Stimulated activated CD8-positive, alpha-beta memory T cell treated with anti-CD3 and anti-CD28 coated beads, Interleukin-12 subunit alpha, Interleukin-12 subunit beta, amount 100 ng/mL, for 24 hours (primary cell): ENCODE results near the gene SLC5A4.
A peak's percentile ranks its signal among the peaks of the same experiment; 100 is the strongest.
"Not testable (repeated sequence)": the region's sequence is repeated elsewhere in the genome, so short reads cannot be mapped to it uniquely, and the experiment has no call there.

ENCODE experiments used
- DNase-seq: peaks from one replicate; pipeline ENCODE4 v3.0.0-alpha.2; 2020; ENCODE audit errors: extremely low read depth

Gene SLC5A4

DNA sequence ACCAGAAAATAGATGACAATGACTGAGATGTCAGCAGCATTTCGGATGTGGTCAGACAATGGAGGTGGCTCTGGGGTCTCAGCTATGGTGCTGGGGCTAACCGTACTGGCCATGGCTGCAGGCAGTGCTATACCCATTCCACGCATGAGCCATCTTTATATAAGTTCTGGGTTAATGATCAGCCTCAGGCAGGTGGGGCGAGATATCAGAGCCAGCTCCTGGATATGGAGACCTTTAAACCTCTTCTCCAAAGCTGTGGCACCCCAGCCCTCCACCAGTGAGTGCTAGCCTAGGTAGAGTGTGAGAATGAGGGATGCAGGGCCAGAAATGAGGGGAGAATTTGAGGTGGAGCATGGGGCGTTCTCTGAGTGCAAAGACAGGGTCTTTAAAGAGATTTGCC lies at the start of gene SLC5A4:
SLC5A4 (minus strand) TSS at position 131 of the 400 bp plus-strand sequence; CDS start at position 113, 18 bp downstream.
- no peak for DNase-seq

DNA sequence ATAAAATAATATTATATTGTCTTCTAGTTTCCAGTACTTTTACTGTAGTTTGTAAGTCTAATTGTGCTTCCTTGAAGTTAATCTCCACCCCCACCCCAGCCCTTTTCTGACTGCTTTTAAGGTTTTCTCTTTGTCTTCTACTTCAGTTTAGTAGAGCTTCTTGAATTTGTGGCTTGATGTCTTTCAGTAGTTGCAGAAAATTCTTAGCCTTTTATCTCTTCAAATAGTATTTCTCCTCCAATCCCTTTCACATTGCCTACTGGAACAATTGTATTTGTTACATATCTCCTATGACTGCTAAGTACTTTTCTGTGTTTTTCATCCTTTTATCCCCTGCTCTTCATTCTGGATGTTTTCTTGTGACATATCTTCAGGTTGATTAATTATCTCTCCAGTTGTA lies 38.8 kb upstream of the SLC5A4 start:
- not testable (repeated sequence) for DNase-seq

DNA sequence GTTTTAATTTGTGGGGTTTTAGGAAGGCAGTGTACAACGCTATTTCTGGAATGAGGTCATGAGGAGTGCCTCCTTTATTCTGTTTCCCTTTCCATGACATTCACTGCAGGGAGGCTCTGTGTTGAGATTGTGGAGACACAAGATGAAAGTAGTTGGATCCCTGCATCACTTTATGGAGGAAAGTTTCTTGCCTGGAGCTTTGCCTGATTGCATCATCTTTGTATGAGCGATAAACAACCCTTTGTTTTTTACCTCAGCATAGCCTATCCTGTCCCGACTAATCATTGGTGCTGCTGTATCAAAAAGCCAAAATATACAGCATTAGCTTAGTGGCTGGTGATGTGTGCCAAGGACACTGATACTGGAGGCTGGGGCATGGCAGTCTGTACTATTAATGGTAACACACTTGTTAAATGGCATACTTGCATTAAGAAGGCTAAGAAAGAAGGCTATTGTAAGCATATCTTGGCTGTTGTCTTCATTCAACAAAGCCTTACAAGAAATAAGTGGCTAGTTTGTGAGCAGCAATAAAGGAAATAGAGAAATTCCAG lies 31.2 kb upstream of the SLC5A4 start:
- no peak for DNase-seq

DNA sequence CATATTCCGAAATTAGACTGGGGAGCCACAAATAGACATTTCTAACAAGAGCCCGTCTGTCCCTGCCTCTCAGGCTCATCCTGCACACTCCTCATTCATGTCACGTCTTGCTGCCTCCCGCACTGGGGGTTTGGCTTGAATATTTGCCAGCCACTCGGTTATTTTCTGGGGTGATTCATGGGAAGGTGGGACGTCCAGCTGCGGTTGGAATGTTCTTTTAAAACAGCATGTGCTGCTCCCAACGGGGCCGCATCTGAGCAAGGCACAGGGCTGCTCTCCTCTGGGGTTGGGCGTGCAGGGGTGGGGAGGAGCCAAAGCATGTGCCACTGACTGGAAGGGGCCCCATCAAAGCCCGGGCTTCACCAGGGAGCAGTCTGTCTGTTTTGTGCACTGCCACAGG lies 25.9 kb upstream of the SLC5A4 start:
- DNase-seq = no peak

DNA sequence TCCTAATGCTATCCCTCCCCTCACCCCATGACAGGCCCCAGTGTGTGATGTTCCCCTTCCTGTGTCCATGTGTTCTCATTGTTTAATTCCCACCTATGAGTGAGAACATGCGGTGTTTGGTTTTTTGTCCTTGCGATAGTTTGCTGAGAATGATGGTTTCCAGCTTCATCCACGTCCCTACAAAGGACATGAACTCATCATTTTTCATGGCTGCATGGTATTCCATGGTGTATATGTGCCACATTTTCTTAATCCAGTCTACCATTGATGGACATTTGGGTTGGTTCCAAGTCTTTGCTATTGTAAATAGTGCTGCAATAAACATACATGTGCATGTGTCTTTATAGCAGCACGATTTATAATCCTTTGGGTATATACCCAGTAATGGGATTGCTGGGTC lies 20.2 kb upstream of the SLC5A4 start:
- not testable (repeated sequence) for DNase-seq

DNA sequence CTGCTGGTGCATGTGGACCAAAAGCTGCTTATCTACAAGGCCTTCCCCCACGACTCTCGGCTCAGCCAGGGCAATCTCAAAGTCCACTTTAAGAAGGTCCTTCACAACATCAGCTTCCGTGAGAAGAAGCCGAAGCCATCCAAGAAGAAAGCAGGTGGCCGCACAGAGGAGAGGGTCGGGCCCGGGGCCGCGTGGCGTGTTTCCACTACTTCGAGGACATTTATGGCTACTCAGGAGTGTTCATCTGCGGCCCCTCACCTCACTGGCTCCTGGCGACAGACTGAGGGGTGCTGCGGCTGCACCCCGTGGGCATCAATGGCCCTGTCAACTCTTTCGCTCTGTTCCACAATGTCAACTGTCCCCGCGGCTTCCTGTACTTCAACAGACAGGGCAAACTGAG lies 16.2 kb upstream of the SLC5A4 start:
- no peak for DNase-seq

DNA sequence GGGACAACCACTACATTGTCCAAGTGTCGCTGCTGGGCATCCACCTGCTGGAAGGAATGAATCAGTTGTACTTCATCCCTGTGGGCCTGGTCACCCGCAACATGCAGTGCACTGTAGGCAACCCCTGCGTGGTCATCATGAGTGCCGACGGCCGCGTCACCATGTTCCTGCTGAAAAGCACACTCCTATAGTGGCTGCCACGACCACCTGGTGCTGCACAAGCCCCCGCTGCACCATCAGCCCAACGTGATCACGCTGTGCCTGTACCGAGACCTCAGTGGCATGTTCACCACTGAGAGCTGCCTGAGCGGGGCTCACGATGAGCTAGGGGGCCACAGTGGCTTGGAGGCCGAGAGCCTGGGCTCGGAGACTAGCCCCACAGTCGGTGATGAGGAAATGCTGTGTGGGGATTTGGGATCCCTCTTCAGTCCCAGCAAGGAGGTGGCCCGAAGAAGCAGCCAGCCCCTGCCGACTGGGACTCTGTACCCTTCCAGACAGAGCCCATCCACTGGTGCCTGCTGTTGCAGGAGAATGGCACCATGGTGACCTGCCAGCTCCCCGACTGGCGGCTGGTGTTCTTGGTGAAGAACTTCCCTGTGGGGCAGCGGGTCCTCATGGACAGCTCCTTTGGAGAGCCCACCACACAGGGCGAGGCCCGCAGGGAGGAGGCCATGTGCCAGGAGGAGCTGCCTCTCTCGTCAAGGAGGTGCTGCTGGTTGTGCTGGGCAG lies 15.7 kb upstream of the SLC5A4 start:
- DNase-seq = no peak

DNA sequence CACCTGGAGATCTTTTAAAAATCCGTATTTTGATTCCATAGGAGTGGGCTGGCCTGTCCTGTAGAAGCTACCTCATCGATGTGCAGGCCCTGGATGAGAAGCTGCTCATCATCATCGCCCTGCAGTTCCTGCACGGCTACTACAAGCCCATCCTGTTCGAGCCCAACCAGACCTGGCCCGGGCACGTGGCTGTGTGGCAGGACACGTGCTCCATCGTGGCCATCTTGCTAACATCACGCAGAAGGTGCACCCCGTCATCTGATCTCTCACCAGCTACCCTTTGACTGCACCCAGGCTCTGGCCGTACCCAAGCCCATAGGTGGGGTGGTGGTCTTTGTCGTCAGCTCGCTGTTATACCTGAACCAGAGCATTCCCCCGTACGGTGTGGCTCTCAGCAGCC lies 14.2 kb upstream of the SLC5A4 start:
- no peak for DNase-seq

DNA sequence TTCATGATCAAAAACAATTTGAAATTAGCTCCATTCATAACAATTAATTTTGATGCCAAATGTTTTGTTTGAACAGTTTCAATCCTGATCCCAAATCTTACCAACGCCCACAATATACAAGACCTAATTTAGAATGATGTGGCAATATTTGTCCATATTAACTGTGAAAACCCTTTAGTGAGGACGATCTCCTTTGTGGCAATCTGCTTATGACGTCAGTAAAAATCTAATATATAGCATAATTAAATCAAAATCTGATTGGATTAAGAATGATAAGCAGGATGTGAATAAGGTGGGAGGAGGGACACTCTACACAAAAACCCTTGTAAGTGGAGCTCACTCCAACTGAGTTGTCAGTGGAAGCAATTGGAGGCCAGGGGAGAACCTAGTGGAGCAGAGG lies 11.9 kb upstream of the SLC5A4 start:
- no peak for DNase-seq

DNA sequence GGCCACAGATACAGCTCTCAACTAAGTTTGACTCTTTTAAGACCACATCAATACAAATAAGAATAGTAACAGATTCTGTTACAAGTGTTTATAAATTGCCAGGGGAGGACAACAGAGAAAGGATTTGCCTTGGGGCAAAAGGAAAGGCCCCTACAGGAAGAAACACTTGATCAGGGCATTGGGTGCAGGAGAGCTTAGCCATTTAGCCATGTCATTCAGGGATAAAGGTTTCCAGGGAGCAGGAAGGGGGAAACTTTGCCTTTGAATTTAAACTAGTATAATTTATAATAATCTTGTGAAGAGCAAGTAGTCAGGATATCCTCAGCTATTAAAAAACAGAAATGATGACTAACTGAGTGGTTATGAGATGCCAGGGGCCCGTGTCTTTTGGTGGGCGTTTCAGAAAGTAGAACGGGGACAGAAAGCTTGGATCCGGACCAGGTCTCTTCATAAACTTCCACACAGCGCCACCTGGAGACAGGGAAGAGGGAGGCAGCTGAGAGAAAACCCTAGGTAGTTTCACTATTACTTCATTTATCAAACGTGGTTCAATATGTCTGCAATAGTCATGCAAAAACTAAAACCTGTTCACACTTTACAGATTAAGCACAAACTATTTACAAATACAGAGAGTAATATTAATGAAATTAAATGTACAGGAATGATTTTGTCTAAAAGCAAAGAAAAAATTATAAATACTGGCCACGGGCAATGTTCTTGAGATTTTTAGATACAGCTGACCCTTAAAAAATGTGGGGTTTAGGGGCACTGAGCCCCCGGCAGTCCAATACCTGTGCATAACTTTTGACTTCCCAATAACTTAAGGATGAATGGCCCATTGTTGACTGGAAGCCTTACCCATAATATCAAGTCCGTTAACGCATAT lies 11.0 kb upstream of the SLC5A4 start:
- DNase-seq = peak; percentile 27

DNA sequence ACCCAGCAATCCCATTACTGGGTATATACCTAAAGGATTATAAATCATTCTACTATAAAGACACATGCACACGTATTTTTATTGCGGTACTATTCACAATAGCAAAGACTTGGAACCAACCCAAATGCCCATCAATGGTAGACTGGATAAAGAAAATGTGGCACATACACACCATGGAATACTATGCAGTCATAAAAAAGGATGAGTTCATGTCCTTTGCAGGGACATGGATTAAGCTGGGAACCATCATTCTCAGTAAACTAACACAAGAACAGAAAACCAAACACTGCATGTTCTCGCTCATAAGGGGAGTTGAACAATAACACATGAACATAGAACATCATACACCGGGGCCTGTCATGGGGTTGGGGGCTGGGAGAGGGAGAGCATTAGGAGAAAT lies 8.5 kb upstream of the SLC5A4 start:
- DNase-seq = not testable (repeated sequence)

DNA sequence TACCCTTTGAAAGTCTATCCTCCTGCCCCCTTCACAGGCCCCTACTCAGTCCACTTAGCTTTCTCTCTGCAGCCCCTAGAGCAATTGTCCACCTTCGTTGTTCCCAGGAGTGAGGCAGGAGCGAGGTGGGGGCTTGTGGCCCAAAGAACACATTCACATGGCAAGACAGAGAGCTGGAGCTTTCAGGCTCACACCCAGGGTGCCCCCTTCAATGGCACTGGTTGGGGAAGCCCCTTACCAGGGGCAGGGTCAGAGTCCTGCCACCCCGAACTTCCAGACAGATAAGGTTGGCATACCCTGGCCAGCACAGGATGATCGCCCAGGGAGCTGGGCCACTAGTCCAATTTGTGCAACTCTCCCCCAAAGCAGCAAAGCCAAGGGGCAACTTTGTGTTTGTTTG lies 6.2 kb upstream of the SLC5A4 start:
- DNase-seq = no peak

DNA sequence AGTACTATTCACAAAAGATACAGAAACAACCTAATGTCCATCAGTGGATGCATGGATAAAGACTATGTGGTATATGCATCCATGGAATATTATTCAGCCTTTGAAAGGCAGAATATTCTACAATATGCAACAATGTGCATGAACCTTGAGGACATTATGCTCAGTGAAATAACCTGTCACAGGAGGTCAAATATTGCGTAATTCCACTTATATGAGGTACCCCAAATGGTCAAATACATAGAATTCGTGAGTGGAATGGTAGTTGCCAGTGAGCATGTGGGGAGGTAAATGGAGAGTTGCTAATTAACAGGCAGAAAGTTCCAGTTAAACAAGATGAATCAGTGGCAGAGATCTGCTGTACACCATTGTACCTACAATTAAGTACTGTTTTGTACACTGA lies 3.6 kb upstream of the SLC5A4 start:
- no peak for DNase-seq

DNA sequence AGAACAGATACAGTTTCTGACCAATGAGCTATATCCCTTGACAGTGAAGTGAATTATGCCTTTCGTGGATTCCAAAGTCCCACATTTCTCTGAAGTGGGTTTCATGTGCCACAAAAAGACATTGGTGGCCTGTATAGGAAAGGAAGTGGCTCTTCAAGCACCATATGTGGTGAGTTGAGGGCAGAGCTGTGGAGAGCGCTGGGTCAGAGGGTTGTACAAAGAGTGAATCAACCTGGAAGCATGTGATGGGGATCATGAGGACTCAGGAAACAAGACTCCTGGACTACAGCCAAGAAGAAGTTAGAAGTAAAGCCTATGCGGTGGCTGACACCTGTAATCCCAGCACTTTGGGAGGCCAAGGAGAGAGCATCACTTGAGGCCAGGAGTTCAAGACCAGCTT lies 579 bp upstream of the SLC5A4 start:
- no peak for DNase-seq

DNA sequence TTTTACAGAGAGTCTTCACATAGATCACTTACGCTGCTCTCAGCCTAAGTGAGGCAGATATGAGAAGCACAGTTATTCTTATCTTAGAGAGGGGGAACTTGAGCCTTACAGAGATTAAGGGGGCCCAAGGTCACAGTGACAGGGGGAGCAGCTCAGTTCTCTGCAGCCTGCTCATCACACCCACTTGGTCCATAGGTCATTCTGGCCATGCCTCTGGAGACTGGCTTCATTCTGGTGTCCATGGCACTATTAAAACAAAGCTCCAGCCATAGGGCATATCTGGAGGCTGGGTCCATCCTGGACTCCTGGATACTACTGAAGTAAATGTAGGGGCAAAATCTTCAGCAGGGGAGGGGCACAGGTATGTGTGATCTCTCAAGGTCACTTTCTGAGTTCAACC lies 5.9 kb downstream of the SLC5A4 start:
- DNase-seq = no peak

DNA sequence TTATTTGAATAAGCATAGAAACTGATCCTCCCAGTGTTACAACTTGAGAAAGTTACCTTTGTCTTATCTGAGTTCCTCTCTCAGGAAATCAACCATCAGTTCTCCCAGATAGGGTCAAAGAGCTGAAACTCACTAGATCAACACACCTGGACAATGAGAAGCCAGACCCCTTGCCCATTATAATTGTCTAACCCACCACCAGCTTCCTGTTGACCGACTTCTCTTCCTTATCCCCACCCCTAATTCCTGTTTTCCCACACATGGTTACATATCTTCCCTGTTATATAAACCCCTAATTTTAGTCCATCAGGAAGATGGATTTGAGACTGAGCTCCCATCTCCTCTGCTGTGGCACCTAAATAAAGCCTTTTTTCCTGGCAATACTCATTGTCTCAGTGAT lies 6.9 kb downstream of the SLC5A4 start:
- DNase-seq = no peak

DNA sequence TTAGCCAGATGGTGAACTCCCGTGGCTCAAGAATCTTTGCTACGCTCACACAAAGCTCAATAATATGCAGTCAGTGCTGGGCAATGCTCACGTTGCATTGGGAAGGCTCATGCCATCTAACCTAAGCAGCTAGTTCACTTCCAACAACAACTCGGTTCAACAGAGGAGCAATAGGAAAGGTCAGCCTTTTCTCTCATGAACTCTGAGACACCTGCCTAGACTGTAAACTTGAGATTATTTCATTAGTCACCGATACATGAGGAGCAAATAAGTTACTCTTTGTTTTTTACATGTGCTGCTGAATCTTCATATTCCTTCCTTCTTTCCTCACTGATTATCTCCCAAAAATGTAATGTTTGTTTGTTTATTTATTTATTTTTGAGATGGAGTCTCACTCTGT lies 9.0 kb downstream of the SLC5A4 start:
- DNase-seq = no peak

DNA sequence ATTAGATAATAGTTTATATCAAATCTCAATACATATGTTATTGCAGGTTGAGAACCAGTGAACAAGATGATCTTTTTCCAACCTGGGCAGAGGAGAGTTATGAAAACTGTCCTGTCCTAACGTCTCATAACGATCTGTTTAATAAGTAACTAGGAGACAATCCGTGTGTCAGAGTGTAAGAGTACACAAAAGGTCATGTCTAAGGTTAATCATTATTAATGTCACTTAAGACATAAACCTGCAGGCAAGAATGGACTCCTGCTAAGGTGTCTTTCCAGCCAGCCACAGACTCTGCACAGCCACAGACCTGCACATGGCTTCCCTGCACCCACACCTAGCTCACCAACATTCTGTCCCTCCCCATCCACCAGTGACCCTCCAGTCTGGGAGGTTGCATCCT lies 10.1 kb downstream of the SLC5A4 start:
- no peak for DNase-seq

DNA sequence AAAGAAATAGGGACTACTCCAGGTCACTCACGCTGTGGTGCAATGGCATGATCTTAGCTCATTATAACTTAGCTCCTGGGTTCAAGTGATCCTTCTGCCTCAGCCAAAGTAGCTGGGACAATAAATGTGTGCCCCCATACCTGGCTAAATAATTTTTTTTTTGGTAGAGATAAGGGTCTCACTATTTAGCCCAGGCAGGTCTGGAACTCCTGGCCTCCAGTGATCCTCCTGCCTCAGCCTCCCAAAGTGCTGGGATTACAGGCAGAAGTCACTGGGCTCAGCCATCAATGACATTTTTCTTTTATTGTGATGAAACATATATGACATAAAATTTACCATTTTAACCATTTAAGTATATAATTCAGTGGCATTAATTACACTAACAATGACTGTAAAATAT lies 10.6 kb downstream of the SLC5A4 start:
- no peak for DNase-seq

DNA sequence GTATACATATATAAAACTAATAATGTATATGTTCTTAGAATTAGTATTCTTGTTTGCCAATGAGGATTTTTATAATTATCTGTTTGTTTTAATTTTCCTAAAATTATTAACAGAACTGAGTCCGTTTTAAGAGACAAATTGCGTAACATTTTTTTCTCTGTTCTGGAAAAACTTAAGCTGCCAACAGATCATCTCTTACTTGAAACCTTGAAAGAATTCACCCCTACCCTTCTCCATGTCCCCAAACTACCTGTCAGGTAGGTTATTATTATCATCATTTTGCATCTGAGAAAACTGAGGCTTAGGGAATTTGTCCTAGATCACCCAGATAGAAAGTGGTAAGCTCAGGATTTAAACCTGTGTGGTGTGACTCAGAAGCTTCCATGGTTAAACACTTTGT lies 14.7 kb downstream of the SLC5A4 start:
- no peak for DNase-seq

DNA sequence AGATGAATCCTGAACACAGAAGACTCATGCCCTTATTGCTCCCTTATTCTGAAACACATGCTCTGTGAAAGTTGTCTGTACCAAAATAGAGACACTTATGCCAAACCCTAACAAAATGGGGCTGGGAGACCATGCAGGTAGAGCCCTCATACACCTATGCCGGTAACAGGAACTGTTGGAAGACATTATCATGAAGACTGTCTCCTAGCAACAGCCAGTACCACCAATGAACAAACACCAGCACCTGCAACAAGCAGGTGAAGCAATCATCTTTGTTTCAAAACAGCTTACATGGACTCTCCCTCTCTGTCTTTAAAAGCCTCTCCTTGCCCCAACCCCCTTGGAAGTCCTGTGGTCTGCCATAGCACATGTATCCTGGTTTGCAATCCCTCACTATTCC lies 17.2 kb downstream of the SLC5A4 start:
- DNase-seq = no peak

DNA sequence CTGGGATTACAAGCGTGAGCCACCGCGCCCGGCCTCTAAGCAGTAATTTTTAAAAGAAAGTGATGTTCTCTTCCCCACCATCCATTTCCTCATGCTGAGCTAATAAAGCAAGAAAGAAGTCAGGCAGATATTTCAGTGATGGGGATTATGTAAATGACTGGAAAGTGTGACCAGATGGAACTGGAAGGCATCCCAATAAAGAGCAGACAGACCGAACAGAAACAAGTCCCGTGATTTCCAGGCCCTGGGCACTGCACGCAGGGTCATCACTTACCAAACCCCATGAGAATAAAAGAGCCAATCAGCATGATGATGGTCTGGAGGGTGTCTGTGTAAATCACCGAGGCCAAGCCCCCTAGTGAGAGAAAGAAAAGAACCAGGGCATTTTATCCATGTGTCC lies 18.2 kb downstream of the SLC5A4 start:
- DNase-seq = no peak

DNA sequence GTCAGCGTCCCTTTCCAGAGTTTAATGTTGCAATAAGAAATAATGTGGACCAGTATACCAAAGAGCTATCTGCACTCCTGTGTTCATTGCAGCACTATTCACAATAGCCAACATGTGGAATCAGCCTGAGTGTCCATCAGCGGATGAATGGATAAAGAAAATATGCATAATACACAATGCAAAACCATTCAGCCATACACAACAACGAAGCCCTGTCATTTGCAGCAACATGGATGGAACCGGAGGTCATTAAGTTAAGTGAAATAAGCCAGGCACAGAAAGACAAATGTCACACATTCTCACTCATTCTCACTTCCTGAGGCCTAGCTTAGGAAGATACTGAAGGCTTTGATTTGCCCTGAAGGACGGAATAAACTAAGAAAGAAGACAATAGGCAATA lies 22.1 kb downstream of the SLC5A4 start:
- DNase-seq = no peak
